Nephron progenitor cell (in vitro differentiated cells): ENCODE measurements around the gene C9orf78.

Source experiments
- DNase-seq: peaks from one replicate; pipeline ENCODE4 v3.0.0; 2021
- H3K27ac Mint-ChIP-seq: 2 replicates; pipeline ENCODE4 v1.8.0; 2021; ENCODE audit warnings: mild to moderate bottlenecking, moderate library complexity, mixed read lengths
- H3K27me3 Mint-ChIP-seq: 2 replicates; pipeline ENCODE4 v1.8.0; 2021; ENCODE audit warnings: mild to moderate bottlenecking, low read depth, mixed read lengths; ENCODE audit not compliant: poor library complexity
- H3K36me3 Mint-ChIP-seq: 2 replicates; pipeline ENCODE4 v1.8.0; 2021; ENCODE audit warnings: low read depth, mixed read lengths
- H3K4me1 Mint-ChIP-seq: 2 replicates; pipeline ENCODE4 v1.8.0; 2021; ENCODE audit warnings: mixed read lengths
- H3K4me3 Mint-ChIP-seq: 2 replicates; pipeline ENCODE4 v1.8.0; 2021; ENCODE audit warnings: mild to moderate bottlenecking, moderate library complexity, mixed read lengths
- H3K9me3 Mint-ChIP-seq: 2 replicates; pipeline ENCODE4 v1.8.0; 2021; ENCODE audit warnings: mild to moderate bottlenecking, moderate library complexity, mixed read lengths
- TF ChIP-seq, protein P1 (sequence below): fragments of 200-600 bp; sonication (generic); IDR thresholded peaks from 2 replicates; pipeline ENCODE4 v1.5.0; 2021; ENCODE audit warnings: antibody characterized with exemption

The C9orf78 gene

DNA sequence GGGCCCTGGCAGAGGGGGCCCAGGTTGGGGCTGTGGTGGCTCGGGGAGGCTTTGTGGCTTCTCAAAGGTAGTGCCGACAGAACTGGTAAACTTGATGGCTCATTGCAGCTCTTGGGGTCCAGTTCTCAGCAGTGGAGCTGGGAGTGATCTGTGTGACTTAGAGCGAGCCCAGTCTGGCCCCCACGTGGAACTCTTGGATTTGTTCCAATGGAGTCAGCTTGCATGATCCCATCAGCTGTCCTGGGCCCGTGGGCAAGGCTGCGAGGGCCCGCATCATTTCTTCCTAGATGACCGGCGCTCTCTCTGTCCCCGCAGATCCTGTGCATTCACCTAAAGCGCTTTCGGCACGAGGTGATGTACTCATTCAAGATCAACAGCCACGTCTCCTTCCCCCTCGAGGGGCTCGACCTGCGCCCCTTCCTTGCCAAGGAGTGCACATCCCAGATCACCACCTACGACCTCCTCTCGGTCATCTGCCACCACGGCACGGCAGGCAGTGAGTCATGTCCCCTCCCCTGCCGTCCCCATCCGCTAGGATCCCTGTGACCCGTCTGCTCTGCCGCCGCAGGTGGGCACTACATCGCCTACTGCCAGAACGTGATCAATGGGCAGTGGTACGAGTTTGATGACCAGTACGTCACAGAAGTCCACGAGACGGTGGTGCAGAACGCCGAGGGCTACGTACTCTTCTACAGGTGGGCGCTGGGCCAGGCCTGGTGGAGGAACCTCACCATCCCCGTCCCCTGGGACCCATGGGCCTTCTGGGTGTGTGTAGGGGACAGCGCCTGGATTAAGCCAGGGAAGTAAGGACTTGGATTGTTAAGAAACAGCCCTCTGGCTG is 39.4 kb upstream of the C9orf78 start:
- no peak overlapping the region for H3K4me3 Mint-ChIP-seq
- H3K36me3 Mint-ChIP-seq, result peaks cover 21% of the 10 kb centered on the region
- H3K9me3 Mint-ChIP-seq, result no peaks in the 10 kb centered on the region
- no peak for DNase-seq
- H3K27ac Mint-ChIP-seq, result peak overlapping the region; percentile 73
- no peaks in the 10 kb centered on the region for H3K27me3 Mint-ChIP-seq
- H3K4me1 Mint-ChIP-seq, result peaks cover 40% of the 10 kb centered on the region
- TF ChIP-seq, protein P1, sequence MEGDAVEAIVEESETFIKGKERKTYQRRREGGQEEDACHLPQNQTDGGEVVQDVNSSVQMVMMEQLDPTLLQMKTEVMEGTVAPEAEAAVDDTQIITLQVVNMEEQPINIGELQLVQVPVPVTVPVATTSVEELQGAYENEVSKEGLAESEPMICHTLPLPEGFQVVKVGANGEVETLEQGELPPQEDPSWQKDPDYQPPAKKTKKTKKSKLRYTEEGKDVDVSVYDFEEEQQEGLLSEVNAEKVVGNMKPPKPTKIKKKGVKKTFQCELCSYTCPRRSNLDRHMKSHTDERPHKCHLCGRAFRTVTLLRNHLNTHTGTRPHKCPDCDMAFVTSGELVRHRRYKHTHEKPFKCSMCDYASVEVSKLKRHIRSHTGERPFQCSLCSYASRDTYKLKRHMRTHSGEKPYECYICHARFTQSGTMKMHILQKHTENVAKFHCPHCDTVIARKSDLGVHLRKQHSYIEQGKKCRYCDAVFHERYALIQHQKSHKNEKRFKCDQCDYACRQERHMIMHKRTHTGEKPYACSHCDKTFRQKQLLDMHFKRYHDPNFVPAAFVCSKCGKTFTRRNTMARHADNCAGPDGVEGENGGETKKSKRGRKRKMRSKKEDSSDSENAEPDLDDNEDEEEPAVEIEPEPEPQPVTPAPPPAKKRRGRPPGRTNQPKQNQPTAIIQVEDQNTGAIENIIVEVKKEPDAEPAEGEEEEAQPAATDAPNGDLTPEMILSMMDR, result no peak

DNA sequence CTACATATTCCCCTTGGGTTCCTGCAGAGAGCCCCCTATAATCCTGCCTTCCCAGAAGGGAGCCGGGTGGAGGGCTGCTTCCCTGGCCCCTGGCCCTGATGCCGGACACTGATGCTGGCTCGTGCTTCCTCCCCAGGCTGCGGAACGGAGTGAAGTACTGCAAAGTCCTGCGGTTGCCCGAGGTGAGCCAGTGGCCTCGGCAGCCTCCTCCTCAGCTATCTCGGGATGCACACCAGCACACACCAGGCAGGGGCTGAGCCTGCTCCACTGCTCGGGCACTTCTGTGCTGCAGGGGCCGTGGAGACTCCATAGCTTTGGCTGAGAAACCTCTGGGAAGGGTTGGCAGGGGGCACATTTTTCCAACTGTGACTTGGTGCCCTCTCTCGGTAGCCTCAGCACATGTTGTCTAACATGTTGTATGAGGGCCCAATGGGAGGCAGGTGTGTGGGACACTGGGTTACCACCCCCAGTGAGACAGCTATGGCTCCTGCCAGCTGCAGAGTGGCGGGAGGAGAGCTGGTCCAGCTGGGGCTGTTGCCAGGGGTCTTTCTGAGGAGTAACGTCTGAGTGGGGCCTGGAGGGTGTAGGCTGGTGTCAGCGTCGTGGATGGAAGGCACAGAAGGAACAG is 38.6 kb upstream of the C9orf78 start:
- peaks cover 40% of the 10 kb centered on the region for H3K4me1 Mint-ChIP-seq
- TF ChIP-seq, protein P1, result no peak
- H3K27ac Mint-ChIP-seq, result peak overlapping the region; percentile 73
- H3K27me3 Mint-ChIP-seq, result no peaks in the 10 kb centered on the region
- DNase-seq, result no peak
- peak overlapping the region; percentile 47 for H3K4me3 Mint-ChIP-seq
- H3K36me3 Mint-ChIP-seq, result peaks cover 21% of the 10 kb centered on the region
- H3K9me3 Mint-ChIP-seq, result no peaks in the 10 kb centered on the region

- TF ChIP-seq, protein P1, result no peak
- Mint-ChIP-seq H3K4me3 (no peak overlapping the region), H3K27me3 (no peaks in the 10 kb centered on the region), H3K27ac (no peak overlapping the region), H3K36me3 (peaks cover 24% of the 10 kb centered on the region), H3K9me3 (no peaks in the 10 kb centered on the region), H3K4me1 (peaks cover 54% of the 10 kb centered on the region)
- DNase-seq, result no peak
These were observed 36.0 kb upstream of the C9orf78 start for GRCh38 chr9:129871046-129871445.

DNA sequence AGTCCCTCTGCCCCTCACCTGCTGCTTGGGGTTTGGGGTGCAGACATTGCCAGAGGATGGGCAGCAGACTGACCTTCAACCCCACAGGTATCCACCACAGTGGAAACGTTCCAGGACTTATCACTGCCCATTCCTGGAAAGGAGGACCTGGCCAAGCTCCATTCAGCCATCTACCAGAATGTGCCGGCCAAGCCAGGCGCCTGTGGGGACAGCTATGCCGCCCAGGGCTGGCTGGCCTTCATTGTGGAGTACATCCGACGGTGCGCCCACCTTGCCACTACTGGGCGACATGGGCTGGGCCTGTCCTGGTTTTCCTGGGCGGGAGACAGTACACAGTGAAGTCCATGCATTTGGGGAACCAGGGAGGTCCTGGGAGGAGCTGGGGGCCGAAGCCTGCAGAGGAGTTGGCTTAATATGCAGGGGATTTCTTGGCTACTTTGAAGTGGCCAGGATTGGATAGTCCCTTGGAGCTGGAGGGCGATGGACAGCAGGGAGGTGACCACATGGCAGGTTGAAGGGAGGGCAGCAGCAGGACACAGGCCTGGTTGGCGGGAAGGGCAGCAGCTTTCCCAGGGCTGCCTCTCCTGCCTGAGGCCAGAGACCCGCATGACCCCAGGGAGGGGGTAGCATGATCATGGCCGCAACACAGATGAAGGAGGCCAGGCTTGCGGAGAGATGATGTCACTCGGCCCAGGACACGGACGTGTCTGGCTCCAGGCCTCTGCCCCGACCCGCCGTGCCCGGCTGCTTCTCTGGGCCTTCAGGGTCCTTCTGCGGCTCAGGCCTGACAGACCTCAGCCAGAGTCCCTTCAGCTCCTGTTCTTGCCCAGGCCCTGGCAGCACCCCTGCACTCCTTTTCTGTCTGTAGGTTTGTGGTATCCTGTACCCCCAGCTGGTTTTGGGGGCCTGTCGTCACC is 34.8 kb upstream of the C9orf78 start:
- TF ChIP-seq, protein P1, result no peak
- Mint-ChIP-seq H3K9me3 (no peaks in the 10 kb centered on the region), H3K27ac (no peak overlapping the region), H3K4me3 (no peak overlapping the region), H3K4me1 (peaks cover 58% of the 10 kb centered on the region), H3K27me3 (no peaks in the 10 kb centered on the region), H3K36me3 (peaks cover 30% of the 10 kb centered on the region)
- no peak for DNase-seq

- TF ChIP-seq, protein P1, result no peak
- Mint-ChIP-seq H3K4me1 (peaks cover 57% of the 10 kb centered on the region), H3K9me3 (no peaks in the 10 kb centered on the region), H3K4me3 (no peak overlapping the region), H3K27ac (no peak overlapping the region), H3K27me3 (no peaks in the 10 kb centered on the region), H3K36me3 (peaks cover 29% of the 10 kb centered on the region)
- no peak for DNase-seq
These were observed 33.9 kb upstream of the C9orf78 start for GRCh38 chr9:129868872-129869486.
